Body of pancreas (tissue), 4 donors: ENCODE results near the gene IDE.

Experiments used
- POLR2A ChIP-seq, 3 donors: fragments of 450-650 bp; IDR thresholded peaks; one replicate each; pipeline ENCODE4 v1.6.1; 2016; ENCODE audit warnings: antibody characterized with exemption in 3 of 3, mild to moderate bottlenecking in 2 of 3
- TF ChIP-seq, protein P1 (sequence below), 7 experiments: fragments of 450-650 bp in 4 of 7; fragments of 200-600 bp in 3 of 7; sonication (generic) in 3 of 7; IDR thresholded peaks; one replicate each; pipeline ENCODE4 v1.5.1; 2016 to 2019; ENCODE audit warnings: antibody characterized with exemption in 7 of 7

DNA sequence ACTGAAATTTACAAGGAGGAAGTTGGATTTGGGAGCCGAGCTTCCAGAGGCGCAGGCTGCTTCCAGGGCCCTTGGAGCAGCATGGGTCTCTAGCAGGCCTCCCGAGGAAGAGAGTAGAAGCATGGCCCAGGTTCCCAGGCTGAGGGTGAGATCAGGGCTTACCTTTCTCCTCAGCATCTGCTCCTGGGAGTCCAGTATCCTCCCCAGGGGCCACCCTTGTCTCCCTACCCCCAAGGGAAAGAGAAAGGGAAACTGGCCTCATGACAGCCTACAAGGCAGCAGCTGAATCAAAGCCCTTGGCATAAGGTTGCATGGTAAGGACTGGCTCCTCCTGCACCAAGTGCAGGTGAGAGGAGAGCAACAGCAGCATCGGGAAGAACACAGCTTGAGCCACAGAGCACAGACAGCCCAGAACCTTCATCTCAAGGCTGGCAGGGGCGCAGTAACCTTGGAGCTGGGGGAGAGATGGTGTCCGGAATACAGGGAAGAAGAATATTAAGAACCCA lies 168.4 kb downstream of the IDE start:
- TF ChIP-seq POLR2A (IDR thresholded peaks at IDR 0.05), result no peak
- TF ChIP-seq, protein P1, sequence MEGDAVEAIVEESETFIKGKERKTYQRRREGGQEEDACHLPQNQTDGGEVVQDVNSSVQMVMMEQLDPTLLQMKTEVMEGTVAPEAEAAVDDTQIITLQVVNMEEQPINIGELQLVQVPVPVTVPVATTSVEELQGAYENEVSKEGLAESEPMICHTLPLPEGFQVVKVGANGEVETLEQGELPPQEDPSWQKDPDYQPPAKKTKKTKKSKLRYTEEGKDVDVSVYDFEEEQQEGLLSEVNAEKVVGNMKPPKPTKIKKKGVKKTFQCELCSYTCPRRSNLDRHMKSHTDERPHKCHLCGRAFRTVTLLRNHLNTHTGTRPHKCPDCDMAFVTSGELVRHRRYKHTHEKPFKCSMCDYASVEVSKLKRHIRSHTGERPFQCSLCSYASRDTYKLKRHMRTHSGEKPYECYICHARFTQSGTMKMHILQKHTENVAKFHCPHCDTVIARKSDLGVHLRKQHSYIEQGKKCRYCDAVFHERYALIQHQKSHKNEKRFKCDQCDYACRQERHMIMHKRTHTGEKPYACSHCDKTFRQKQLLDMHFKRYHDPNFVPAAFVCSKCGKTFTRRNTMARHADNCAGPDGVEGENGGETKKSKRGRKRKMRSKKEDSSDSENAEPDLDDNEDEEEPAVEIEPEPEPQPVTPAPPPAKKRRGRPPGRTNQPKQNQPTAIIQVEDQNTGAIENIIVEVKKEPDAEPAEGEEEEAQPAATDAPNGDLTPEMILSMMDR (IDR thresholded peaks at IDR 0.05), result no peak
